Measurements from ENCODE around the gene SLC4A4.

Gene SLC4A4

DNA sequence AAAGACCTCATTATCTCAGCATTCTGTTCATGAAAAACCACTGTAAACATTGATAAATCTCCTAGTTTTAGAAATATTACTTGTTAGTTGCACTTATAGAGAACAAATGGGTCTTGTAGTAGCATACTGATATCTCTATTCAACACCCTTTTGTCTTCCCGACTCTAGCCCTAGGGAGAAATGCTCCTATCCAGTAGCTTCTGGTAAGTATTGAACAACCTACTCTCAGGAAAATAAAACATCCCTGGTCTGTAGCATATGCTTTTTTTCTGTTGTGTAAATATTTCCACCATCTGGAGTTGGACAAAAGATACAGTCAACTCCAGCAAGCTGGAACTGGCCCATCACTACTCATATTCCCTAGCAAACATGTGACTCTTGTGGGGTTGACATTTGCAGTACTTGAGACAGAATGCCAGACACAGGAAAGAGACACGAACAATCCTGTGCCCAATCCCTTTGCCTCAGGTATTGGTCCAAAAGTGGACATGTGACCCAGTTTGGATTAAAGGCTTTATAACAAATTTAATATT lies 256.8 kb downstream of the SLC4A4 start:
- DNase-seq (ENCODE audit: low read depth in 2 of 2) = no peak

DNA sequence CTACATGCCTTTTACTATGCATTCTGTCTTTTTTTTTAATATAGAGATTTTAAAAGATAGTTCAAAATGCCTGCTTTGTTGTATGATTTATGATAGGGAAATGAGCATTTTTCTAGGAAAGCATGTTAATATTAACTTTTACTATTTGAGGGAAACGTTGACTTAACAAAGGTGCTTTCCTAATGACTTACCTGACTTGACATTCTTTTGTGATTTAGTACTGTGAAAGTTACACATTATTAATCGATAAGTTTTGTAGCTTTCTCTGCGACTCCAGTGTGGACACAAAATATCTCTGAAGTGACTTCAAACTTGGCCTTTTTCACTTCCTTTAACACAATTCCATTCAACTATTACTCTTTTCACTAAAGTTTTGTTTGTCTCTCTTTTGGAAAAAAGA lies 260.8 kb downstream of the SLC4A4 start:
- DNase-seq (ENCODE audit: low read depth in 2 of 2) = no peak

DNA sequence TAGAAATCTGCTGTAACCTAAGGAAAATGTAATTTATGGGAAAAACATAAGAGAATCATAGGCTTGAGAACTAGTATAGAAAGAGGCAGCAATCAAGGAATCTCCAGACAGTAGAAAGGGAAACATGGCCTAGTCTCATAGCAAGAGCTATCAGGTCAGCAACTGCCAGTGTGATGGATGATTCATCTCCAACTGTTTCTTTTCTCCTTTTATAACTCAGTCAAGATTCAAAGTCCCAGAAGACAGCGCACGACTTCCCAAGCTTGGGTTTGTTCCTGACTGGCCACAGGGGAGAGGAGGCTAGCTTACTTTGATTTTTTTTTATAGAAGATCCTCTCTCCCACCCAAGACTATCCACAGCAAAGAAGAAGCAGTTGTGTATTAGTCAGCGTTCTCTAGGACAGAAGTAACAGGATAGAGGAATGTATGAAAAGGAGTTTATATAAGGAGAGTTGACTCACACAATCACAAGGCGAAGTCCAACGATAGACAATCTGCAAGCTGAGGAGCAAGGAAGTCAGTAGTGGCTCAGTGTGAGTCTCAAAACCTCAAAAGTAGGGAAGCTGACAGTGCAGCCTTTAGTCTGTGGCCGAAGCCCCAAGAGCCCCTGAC lies 263.6 kb downstream of the SLC4A4 start:
- no peak for DNase-seq (ENCODE audit: low read depth in 2 of 2)

DNA sequence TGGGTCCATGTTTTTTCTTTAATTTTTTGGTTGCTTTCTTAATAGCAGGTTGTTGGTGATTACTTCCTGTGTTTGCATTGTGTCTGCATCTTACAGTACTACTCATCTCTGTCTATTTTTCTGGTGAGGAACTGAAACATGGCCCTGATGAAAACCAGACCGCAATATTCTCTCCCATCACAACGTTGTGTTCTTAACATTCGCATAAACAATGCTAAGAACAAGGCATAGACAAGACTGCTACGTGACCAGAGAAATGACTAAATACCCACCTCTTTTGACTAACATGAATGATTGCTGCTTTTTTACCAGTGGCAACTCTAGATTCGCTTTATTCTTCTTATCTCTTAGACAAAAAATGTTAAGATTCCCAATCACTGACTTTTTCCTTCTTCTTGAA lies 266.0 kb downstream of the SLC4A4 start:
- DNase-seq (ENCODE audit: low read depth in 2 of 2) = no peak

DNA sequence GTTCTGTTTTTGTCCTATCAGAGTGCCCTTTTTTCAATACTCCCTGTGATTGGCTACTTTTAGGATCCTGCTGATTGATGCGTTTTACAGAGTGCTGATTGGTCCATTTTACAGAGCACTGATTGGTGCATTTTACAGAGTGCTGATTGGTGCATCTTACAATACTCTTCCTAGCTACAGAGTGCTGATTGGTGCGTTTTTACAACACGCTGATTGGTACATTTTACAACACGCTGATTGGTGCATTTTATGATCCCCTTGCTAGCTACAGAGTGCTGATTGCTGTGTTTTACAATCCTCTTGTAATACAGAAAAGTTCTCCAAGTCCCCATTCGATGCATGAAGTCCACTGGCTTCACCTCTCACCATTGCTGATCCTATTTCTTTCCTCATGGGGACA lies 268.3 kb downstream of the SLC4A4 start:
- no peak for DNase-seq (ENCODE audit: low read depth in 2 of 2)

DNA sequence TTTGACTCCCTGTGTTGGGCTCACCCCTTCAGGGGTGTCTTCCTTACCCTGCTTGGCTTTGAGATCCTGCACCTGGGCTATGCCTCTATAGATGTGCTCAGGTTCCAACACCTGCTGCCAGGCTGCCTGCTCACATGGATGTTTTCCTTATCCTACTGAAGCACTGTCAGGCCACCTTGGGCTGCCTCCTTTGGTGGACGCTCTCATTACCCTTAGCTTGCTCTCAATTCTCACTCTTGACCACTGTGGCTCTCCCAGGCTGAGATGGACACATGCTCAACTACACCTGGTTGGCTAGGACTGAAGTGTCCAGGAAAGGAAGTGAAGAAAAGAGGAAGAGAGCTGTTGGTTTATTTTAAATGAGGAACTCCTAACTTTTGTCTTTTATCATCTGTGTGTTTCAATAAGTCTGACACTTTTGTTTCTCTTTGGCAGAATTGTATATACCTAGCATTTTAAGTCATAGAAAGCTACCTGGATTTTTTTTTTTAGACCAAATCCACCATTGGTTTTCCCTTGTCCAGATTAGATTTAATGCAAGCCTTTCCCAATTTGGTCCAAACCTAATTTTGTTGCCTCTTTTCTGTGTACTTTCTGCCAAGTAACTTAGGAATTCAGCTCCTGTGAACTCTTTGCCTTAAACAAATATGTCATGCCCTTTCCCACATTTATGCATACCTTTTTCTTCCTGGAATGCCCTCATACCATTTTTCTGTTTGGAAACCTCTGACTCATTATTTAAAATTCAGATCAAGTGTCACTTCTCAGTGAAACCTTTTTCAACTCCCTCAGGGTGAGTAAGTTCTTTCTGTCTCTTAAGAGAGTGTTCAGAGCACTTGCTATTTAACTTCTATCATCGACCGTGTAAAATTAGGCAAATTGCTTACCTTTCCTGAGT lies 269.2 kb downstream of the SLC4A4 start:
- no peak for DNase-seq (ENCODE audit: low read depth in 2 of 2)

DNA sequence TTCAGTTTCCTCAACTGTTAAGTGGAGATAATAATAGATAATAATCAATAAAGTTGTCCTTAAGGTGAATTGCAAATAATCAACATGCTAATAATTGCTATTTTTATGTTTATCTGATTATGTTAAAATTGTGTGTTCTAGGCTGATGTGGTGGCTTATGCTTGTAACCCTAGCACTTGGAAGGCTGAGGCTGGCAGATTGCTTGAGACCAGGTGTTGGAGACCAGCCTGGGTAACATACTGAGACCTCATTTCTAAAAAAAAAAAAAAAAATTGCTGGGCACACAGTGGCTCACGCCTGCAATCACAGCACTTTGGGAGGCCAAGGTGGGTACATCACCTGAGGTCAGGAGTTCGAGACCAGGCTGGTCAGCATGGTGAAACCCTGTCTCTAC lies 269.9 kb downstream of the SLC4A4 start:
- no peak for DNase-seq (ENCODE audit: low read depth in 2 of 2)

DNA sequence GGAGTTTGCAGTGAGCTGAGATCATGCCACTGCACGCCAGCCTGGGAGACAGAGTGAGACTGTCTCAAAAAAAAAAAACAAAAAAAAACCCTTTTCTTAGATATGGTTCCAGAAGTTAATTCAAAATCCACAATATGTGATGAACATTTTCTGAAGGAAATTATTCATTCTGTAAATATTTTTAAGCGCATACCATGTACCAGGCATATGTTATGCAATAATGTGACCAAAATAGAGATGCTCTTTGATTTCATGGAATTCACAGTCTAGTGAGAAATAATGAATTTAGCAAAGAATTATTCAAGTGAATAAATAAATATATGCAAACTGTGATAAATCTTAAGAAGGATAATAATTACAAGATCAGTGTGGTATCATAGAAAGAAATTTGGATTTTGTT lies 270.3 kb downstream of the SLC4A4 start:
- DNase-seq (ENCODE audit: low read depth in 2 of 2) = no peak

DNA sequence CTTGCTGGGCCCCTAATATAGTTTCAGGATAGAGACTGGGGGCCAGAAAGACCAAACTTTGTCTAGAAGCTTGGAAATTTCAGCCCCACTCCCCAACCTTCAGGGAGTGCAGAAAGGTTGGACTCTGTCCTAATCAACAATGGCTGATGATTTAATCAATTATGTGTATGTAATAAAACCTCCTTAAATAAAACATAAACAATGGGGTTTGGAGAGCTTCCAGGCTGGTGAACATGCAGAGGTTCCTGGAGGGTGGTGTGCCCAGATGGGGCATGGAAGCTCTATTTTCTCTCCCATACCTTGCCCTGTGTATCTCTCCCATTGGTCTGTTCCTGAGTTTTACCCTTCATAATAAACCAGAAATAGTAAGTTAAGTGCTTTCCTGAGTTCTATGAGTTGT lies 270.8 kb downstream of the SLC4A4 start:
- no peak for DNase-seq (ENCODE audit: low read depth in 2 of 2)

DNA sequence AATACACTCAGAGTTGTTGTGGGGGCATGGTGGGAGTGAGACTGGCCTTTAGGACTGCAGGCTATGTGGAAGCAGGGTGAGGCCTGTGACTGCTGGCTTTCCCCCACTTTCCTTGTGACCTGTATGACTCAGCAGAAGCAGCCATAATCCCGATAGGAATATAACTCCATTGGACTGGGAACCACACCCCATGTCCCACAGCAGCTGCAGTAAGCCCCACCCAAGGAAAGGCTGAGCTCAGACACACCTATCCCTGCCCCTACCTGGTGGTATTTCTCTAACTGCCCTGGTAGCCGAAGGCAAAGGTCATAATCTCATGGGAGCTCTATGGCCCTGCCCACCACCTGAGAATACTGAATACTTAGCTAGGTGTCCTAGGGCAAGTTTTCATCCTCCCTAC lies 275.8 kb downstream of the SLC4A4 start:
- no peak for DNase-seq (ENCODE audit: low read depth in 2 of 2)

DNA sequence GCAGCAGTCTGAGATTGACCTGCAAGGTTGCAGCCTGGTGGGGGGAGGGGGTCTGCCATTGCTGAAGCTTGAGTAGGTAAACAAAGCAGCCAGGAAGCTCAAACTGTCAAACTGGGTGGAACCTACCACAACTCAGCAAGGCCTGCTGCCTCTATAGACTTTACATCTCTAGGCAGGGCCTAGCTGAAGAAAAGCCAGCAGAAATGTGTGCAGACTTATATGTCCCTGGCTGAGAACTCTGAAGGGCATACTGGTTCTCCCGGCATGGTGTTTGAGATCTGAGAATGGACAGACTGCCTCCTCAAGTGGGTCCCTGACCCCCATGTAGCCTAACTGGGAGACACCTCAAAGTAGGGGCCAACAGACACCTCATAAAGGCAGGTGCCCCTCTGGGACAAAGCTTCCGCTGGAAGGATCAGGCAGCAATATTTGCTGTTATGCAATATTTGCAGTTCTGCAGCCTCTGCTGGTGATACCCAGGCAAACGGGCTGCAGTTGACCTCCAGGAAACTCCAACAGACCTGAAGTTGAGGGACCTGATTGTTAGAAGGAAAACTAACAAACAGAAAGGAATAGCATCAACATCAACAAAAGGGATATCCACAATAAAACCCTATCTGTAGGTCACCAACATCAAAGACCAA lies 277.5 kb downstream of the SLC4A4 start:
- no peak for DNase-seq (ENCODE audit: low read depth in 2 of 2)

All from fibroblast of skin of left biceps (primary cell).